Keratinocyte (primary cell): ENCODE data around the gene SGCG. TPM values are rescaled to one million over a fixed set of nuclear protein-coding genes. Genes with fewer than 3 reads are reported as not detected.

Source experiments
- DNase-seq: peaks from one replicate; pipeline ENCODE4 v3.0.0-alpha.2; 2011; ENCODE audit warnings: low read depth, missing footprints, low spot score
- FAIRE-seq: peaks from 2 replicates; lab custom pipeline; 2011; peaks lifted over from hg19 to GRCh38; lab: Jason Lieb, UNC
- H2AFZ ChIP-seq: 2 replicates; pipeline ENCODE4 v1.6.0; 2012; ENCODE audit warnings: low read length, control low read depth, inconsistent platforms; ENCODE audit not compliant: control insufficient read depth
- H3K27ac ChIP-seq: 2 replicates; pipeline ENCODE4 v1.5.1; 2011; ENCODE audit warnings: low read length; ENCODE audit not compliant: control insufficient read depth, insufficient read depth
- H3K27me3 ChIP-seq: 3 replicates; pipeline ENCODE4 v1.6.0; 2011; ENCODE audit warnings: low read length; ENCODE audit not compliant: control insufficient read depth, insufficient read depth; ENCODE audit errors: extremely low read depth
- H3K36me3 ChIP-seq, 2 experiments: 2 replicates in 1 of 2; 3 replicates in 1 of 2; pipeline ENCODE4 v1.5.1; 2011; ENCODE audit warnings: low read length in 2 of 2, mild to moderate bottlenecking in 1 of 2; ENCODE audit not compliant: control insufficient read depth in 2 of 2, insufficient read depth in 2 of 2; ENCODE audit errors: extremely low read depth in 1 of 2
- H3K4me1 ChIP-seq: 3 replicates; pipeline ENCODE4 v1.5.1; 2011; ENCODE audit warnings: low read length; ENCODE audit not compliant: control insufficient read depth, insufficient read depth; ENCODE audit errors: extremely low read depth
- H3K4me2 ChIP-seq: 3 replicates; pipeline ENCODE4 v1.6.0; 2011; ENCODE audit warnings: low read depth, low read length; ENCODE audit not compliant: control insufficient read depth, insufficient read depth; ENCODE audit errors: extremely low read depth
- H3K4me3 ChIP-seq, 3 experiments: fragments of 200-600 bp in 1 of 3; sonication (generic) in 1 of 3; 2 replicates in 2 of 3; 3 replicates in 1 of 3; pipeline ENCODE4 v1.5.1; 2011 to 2016; ENCODE audit warnings: low read length in 3 of 3, mild to moderate bottlenecking in 3 of 3, control low read depth in 2 of 3, inconsistent platforms in 1 of 3, low read depth in 1 of 3, mixed read lengths in 1 of 3, mixed run types in 1 of 3, moderate library complexity in 1 of 3; ENCODE audit not compliant: control insufficient read depth in 2 of 3, insufficient read depth in 2 of 3; ENCODE audit errors: extremely low read depth in 1 of 3
- H3K79me2 ChIP-seq: 2 replicates; pipeline ENCODE4 v1.6.0; 2012; ENCODE audit warnings: low read length; ENCODE audit not compliant: control insufficient read depth, insufficient read depth
- H3K9ac ChIP-seq: 3 replicates; pipeline ENCODE4 v1.6.0; 2011; ENCODE audit warnings: low read length; ENCODE audit not compliant: control insufficient read depth, insufficient read depth; ENCODE audit errors: extremely low read depth
- H3K9me1 ChIP-seq: 3 replicates; pipeline ENCODE4 v1.6.0; 2011; ENCODE audit warnings: low read length; ENCODE audit not compliant: control insufficient read depth, insufficient read depth; ENCODE audit errors: extremely low read depth
- H3K9me3 ChIP-seq: 2 replicates; pipeline ENCODE4 v1.5.1; 2012; ENCODE audit warnings: low read depth, low read length; ENCODE audit not compliant: control insufficient read depth
- H4K20me1 ChIP-seq: 3 replicates; pipeline ENCODE4 v1.6.0; 2011; ENCODE audit warnings: low read length; ENCODE audit not compliant: control insufficient read depth, insufficient read depth; ENCODE audit errors: extremely low read depth
- EZH2 ChIP-seq: IDR thresholded peaks from one replicate; pipeline ENCODE4 v1.6.1; 2012; ENCODE audit warnings: inconsistent platforms, mild to moderate bottlenecking, low read length, moderate library complexity
- dilution Hi-C: fragments of 300-500 bp; cut with MboI; formaldehyde crosslinking; loops from one replicate; pipeline ENCODE4 v1.7.0; 2020; ENCODE audit warnings: low sequenced_read_pairs; ENCODE audit not compliant: extremely low pct_ligation_motif_present
- polyA plus RNA-seq, 5 experiments: library from polyadenylated mRNA; depleted of rRNA in 3 of 5; stranded (reverse) in 3 of 5; stranded (forward) in 1 of 5; unstranded in 1 of 5; fragments of >200 nt; gene quantifications; 1 replicate in 1 of 5; 2 replicates in 3 of 5; 3 replicates in 1 of 5; pipeline versions ENCODE4 v1.2.1 to v1.2.3, GENCODE V29; 2011 to 2012; ENCODE audit warnings: missing spikeins in 2 of 5, low read depth in 1 of 5, low replicate concordance in 1 of 5
- TF ChIP-seq, protein P1 (sequence below), 3 experiments: IDR thresholded peaks in 1 of 3; conservative IDR thresholded peaks in 1 of 3; optimal IDR thresholded peaks in 1 of 3; 2 replicates in 2 of 3; 3 replicates in 1 of 3; pipeline versions ENCODE3 to v1.5.1; 2011; ENCODE audit warnings: low read length in 3 of 3, mild to moderate bottlenecking in 3 of 3, moderate library complexity in 2 of 3, control low read depth in 1 of 3, inconsistent platforms in 1 of 3; ENCODE audit not compliant: insufficient read depth in 2 of 3; ENCODE audit errors: extremely low read depth in 1 of 3

The SGCG gene
- polyA plus RNA-seq, 1 donor (not counting 4 experiments of a cell fraction or from before 2014, with no cell fraction given): not detected

DNA sequence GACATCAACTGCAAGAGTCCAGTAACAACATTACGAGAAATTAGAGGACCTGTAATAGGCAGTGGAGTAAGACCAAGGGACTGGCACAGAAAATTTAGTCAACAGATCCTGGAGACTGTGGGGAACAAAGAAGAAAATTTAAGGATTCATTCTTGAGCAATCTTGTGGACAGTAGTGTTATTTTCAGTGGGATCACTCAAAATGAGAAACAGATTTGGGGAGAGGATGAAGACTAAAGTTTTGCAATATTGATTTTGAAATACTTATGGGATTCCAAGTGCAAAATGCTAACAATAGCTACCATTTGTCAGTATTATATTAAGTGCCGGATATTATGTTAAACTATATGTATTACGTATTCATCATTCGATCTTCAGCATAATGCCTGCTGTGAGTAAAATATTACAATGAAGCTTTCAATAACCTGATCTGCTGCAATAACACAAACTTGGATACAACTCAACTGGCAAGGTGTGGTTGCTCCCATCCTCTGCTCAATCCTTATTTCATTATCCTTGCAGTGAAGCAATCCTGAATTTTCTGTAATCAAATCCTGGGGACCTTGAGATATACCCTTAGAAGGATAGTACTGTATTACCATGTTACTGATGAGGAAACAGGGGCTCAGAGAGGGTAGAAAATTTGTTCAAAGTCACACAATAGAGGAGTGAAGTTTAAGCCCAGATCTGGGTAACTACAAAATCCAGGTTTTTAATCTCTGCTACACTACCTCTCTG lies 168.6 kb downstream of the SGCG start:
- dilution Hi-C loops: no loop called here

DNA sequence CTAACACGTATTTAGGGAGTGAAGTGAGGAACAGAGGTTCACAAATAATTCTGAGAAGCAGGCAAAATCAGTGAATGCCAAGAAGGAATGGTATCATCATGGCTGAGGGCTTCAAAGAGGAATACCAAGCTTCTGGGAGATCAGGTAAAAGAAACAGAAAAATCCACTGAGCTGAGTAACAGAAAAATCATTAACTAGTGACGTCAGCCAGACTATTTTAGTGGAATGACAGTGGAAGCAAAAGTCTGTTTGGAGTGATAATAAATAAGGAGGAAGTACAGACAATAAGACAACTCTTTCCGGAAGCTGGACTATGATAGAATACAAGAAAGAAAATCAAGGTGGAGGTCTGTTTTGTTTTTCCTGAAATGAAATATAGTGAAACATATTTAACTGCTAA lies 169.2 kb downstream of the SGCG start:
- peaks cover 6 to 20% of the 10 kb centered on the region in 2 experiments for H3K36me3 ChIP-seq
- no peak overlapping the region for H3K9ac ChIP-seq
- no peaks in the 10 kb centered on the region for H3K27me3 ChIP-seq
- H4K20me1 ChIP-seq: no peaks in the 10 kb centered on the region
- no peak overlapping the region for H3K4me3 ChIP-seq
- FAIRE-seq (no peak), DNase-seq (no peak)
- peaks cover 2% of the 10 kb centered on the region for H3K4me1 ChIP-seq
- H3K9me1 ChIP-seq: no peaks in the 10 kb centered on the region
- H3K27ac ChIP-seq: no peak overlapping the region
- dilution Hi-C loops: no loop called here
- H3K79me2 ChIP-seq: peaks cover 16% of the 10 kb centered on the region
- no peak overlapping the region for H2AFZ ChIP-seq
- no peaks in the 10 kb centered on the region for H3K9me3 ChIP-seq
- TF ChIP-seq EZH2: no peak
- TF ChIP-seq, protein P1, sequence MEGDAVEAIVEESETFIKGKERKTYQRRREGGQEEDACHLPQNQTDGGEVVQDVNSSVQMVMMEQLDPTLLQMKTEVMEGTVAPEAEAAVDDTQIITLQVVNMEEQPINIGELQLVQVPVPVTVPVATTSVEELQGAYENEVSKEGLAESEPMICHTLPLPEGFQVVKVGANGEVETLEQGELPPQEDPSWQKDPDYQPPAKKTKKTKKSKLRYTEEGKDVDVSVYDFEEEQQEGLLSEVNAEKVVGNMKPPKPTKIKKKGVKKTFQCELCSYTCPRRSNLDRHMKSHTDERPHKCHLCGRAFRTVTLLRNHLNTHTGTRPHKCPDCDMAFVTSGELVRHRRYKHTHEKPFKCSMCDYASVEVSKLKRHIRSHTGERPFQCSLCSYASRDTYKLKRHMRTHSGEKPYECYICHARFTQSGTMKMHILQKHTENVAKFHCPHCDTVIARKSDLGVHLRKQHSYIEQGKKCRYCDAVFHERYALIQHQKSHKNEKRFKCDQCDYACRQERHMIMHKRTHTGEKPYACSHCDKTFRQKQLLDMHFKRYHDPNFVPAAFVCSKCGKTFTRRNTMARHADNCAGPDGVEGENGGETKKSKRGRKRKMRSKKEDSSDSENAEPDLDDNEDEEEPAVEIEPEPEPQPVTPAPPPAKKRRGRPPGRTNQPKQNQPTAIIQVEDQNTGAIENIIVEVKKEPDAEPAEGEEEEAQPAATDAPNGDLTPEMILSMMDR (optimal IDR thresholded peaks at IDR 0.05 in 1 of 3, IDR thresholded peaks at IDR 0.05 in 1 of 3, conservative IDR thresholded peaks at IDR 0.05 in 1 of 3; ENCODE audit: extremely low read depth in 1 of 3, insufficient read depth in 2 of 3, low read length in 3 of 3): no peak
- no peak overlapping the region for H3K4me2 ChIP-seq

More for the DNA sequence above, 168.6 kb downstream of the SGCG start:
- Histone ChIP-seq H3K4me2 (no peak overlapping the region), H3K36me3 (peaks cover 6 to 14% of the 10 kb centered on the region in 2 experiments), H3K27ac (no peak overlapping the region), H2AFZ (no peak overlapping the region), H3K9me1 (no peaks in the 10 kb centered on the region), H3K9me3 (no peaks in the 10 kb centered on the region), H3K4me1 (no peaks in the 10 kb centered on the region), H3K79me2 (peaks cover 17% of the 10 kb centered on the region), H4K20me1 (no peaks in the 10 kb centered on the region), H3K4me3 (no peak overlapping the region), H3K27me3 (no peaks in the 10 kb centered on the region), H3K9ac (no peak overlapping the region)
- FAIRE-seq (no peak), DNase-seq (no peak)
- TF ChIP-seq, protein P1 (optimal IDR thresholded peaks at IDR 0.05 in 1 of 3, IDR thresholded peaks at IDR 0.05 in 1 of 3, conservative IDR thresholded peaks at IDR 0.05 in 1 of 3; ENCODE audit: extremely low read depth in 1 of 3, insufficient read depth in 2 of 3, low read length in 3 of 3): no peak
- TF ChIP-seq EZH2: no peak
